Naive thymus-derived CD4-positive, alpha-beta T cell (primary cell): Measurements from ENCODE around the gene PTPRN2. TPM values are rescaled to one million over a fixed set of nuclear protein-coding genes. Genes with fewer than 3 reads are reported as not detected.

ENCODE experiments used
- ATAC-seq: fragments of 150-1000 bp; cut with Tn5 transposase; 2 replicates; pipeline ENCODE4 v1.10.0; 2021; ENCODE audit warnings: mild to moderate bottlenecking, moderate library complexity
- CTCF ChIA-PET: fragments of 350-600 bp; sonication (Branson Sonifier 250); formaldehyde crosslinking; loops from one replicate; lab custom pipeline; 2021; ENCODE audit warnings: antibody characterized with exemption; lab: Charles Lee
- POLR2A ChIA-PET: fragments of 350-600 bp; sonication (Branson Sonifier 250); formaldehyde crosslinking; loops from one replicate; lab custom pipeline; 2021; ENCODE audit warnings: antibody characterized with exemption, inconsistent platforms; lab: Charles Lee
- DNase-seq, 9 donors: peaks; one replicate each; pipeline versions ENCODE4 v3.0.0 to v3.0.0-alpha.2; 2020 to 2022; ENCODE audit warnings: mixed read lengths in 1 of 9
- H3K27ac ChIP-seq: one replicate; pipeline ENCODE4 v1.7.0; 2013; ENCODE audit warnings: mild to moderate bottlenecking, low read depth, low read length, moderate library complexity
- H3K27me3 ChIP-seq, 2 donors: one replicate each; pipeline ENCODE4 v1.7.0; 2013; ENCODE audit warnings: low read length in 2 of 2, mild to moderate bottlenecking in 2 of 2, moderate library complexity in 2 of 2; ENCODE audit not compliant: control insufficient read depth in 2 of 2, insufficient read depth in 2 of 2
- H3K36me3 ChIP-seq, 3 experiments: 1 replicate in 2 of 3; 2 replicates in 1 of 3; pipeline ENCODE4 v1.7.0; 2013; ENCODE audit warnings: low read length in 3 of 3, mild to moderate bottlenecking in 3 of 3, moderate library complexity in 1 of 3; ENCODE audit not compliant: insufficient read depth in 3 of 3, control insufficient read depth in 2 of 3
- H3K4me1 ChIP-seq, 2 donors: one replicate each; pipeline ENCODE4 v1.7.0; 2013; ENCODE audit warnings: low read length in 2 of 2, mild to moderate bottlenecking in 2 of 2, moderate library complexity in 1 of 2; ENCODE audit not compliant: control insufficient read depth in 2 of 2, insufficient read depth in 2 of 2
- H3K4me3 ChIP-seq: 2 replicates; pipeline ENCODE4 v1.7.0; 2013; ENCODE audit warnings: mild to moderate bottlenecking, low read length
- H3K9me3 ChIP-seq, 3 experiments: 1 replicate in 2 of 3; 2 replicates in 1 of 3; pipeline ENCODE4 v1.7.0; 2013; ENCODE audit warnings: low read length in 3 of 3; ENCODE audit not compliant: control insufficient read depth in 2 of 3
- H3K27ac Mint-ChIP-seq, 9 donors: one replicate each; pipeline ENCODE4 v1.8.0; 2020 to 2022; ENCODE audit warnings: mixed read lengths in 9 of 9, mild to moderate bottlenecking in 8 of 9, moderate library complexity in 5 of 9, inconsistent platforms in 2 of 9
- H3K27me3 Mint-ChIP-seq, 5 donors: one replicate each; pipeline ENCODE4 v1.8.0; 2021 to 2022; ENCODE audit warnings: mixed read lengths in 5 of 5, mild to moderate bottlenecking in 1 of 5
- H3K36me3 Mint-ChIP-seq, 5 donors: one replicate each; pipeline ENCODE4 v1.8.0; 2020 to 2022; ENCODE audit warnings: mixed read lengths in 5 of 5, mild to moderate bottlenecking in 3 of 5, inconsistent platforms in 1 of 5
- H3K4me1 Mint-ChIP-seq, 7 donors: one replicate each; pipeline ENCODE4 v1.8.0; 2020 to 2022; ENCODE audit warnings: mixed read lengths in 7 of 7, mild to moderate bottlenecking in 3 of 7, inconsistent platforms in 1 of 7
- H3K4me3 Mint-ChIP-seq, 10 donors: one replicate each; pipeline ENCODE4 v1.8.0; 2020 to 2022; ENCODE audit warnings: mild to moderate bottlenecking in 10 of 10, mixed read lengths in 10 of 10, moderate library complexity in 6 of 10, inconsistent platforms in 2 of 10
- H3K9me3 Mint-ChIP-seq, 11 donors: one replicate each; pipeline ENCODE4 v1.8.0; 2020 to 2022; ENCODE audit warnings: mixed read lengths in 11 of 11, mild to moderate bottlenecking in 4 of 11, inconsistent platforms in 1 of 11, moderate library complexity in 1 of 11
- intact Hi-C, 2 donors: fragments of 100-400 bp; cut with micrococcal nuclease; formaldehyde crosslinking; loops; one replicate each; pipeline ENCODE4 v1.15.1; 2023
- polyA plus RNA-seq, 2 donors: library from polyadenylated mRNA; unstranded; fragments of 300-500 nt; fragmentation: Illumina TruSeq; gene quantifications; one replicate each; pipeline ENCODE4 v1.2.3, GENCODE V29; 2021
- total RNA-seq, 6 experiments: library from RNA in 5 of 6; stranded (reverse) in 5 of 6; gene quantifications; 1 replicate in 5 of 6; 2 replicates in 1 of 6; pipeline ENCODE4 v1.2.3 and lab custom pipeline; 2021 to 2026

PTPRN2 gene
- total and polyA plus RNA-seq, 7 experiments from 2014 or later, result 0.58 to 2.3 (median 1.4) TPM

DNA sequence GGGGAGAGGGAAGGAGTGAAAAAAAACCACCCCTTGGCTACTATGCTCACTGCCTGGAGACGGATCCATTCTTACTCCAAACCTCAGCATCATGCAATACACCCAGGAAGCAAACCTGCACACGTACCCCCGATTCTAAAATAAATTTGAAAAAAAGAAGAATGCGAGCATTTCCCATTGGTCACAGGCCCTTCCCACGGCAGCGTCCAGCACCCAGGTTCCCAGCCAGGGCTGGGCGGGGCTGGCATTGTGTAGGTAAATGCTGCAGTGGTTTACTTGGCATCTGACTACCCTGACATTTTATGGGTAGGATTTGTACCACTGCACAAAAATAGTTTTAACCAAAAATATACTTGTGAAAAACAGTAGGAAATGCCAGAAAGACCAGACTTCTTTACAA lies 831.9 kb downstream of the PTPRN2 start:
- Histone ChIP-seq H3K4me1 (no peaks in the 10 kb centered on the region), H3K27me3 (no peaks in the 10 kb centered on the region), H3K36me3 (no peaks in the 10 kb centered on the region), H3K4me3 (no peak overlapping the region), H3K9me3 (no peaks in the 10 kb centered on the region), H3K27ac (no peak overlapping the region)
- ATAC-seq (no peak), DNase-seq (no peak)
- ChIA-PET POLR2A (no interaction called here), CTCF (no interaction called here)
- peaks cover 0 to 7% (median 0%) of the 10 kb centered on the region in 5 donors for H3K27me3 Mint-ChIP-seq
- peaks cover 0 to 8% (median 6%) of the 10 kb centered on the region in 7 donors for H3K4me1 Mint-ChIP-seq
- H3K9me3 Mint-ChIP-seq, result no peaks in the 10 kb centered on the region
- H3K4me3 Mint-ChIP-seq, result no peak overlapping the region
- intact Hi-C loops, result no loop called here
- H3K27ac Mint-ChIP-seq, result no peak overlapping the region
- H3K36me3 Mint-ChIP-seq, result no peaks in the 10 kb centered on the region

GRCh38 chr7:157754416-157754790 lies 833.2 kb downstream of the PTPRN2 start:
- ATAC-seq (no peak), DNase-seq (no peak)
- no peak overlapping the region for H3K4me3 Mint-ChIP-seq
- Histone ChIP-seq H3K4me1 (no peaks in the 10 kb centered on the region), H3K4me3 (no peak overlapping the region), H3K27ac (no peak overlapping the region), H3K36me3 (no peaks in the 10 kb centered on the region), H3K9me3 (no peaks in the 10 kb centered on the region), H3K27me3 (no peaks in the 10 kb centered on the region)
- no peaks in the 10 kb centered on the region for H3K27me3 Mint-ChIP-seq
- no peak overlapping the region for H3K27ac Mint-ChIP-seq
- intact Hi-C loops, result no loop called here
- no peaks in the 10 kb centered on the region for H3K4me1 Mint-ChIP-seq
- POLR2A ChIA-PET, result no interaction called here
- no peaks in the 10 kb centered on the region for H3K9me3 Mint-ChIP-seq
- CTCF ChIA-PET, result no interaction called here
- no peaks in the 10 kb centered on the region for H3K36me3 Mint-ChIP-seq

GRCh38 chr7:157753713-157754415 lies 833.8 kb downstream of the PTPRN2 start:
- Mint-ChIP-seq H3K36me3 (no peaks in the 10 kb centered on the region), H3K27me3 (no peaks in the 10 kb centered on the region), H3K9me3 (no peaks in the 10 kb centered on the region), H3K27ac (no peak overlapping the region), H3K4me1 (no peaks in the 10 kb centered on the region), H3K4me3 (peak overlapping the region in 1 of 10 donors; percentile 53)
- H3K9me3 ChIP-seq, result no peaks in the 10 kb centered on the region
- H3K36me3 ChIP-seq, result no peaks in the 10 kb centered on the region
- no peak for DNase-seq
- no peaks in the 10 kb centered on the region for H3K27me3 ChIP-seq
- ATAC-seq, result no peak
- H3K4me1 ChIP-seq, result no peaks in the 10 kb centered on the region
- H3K27ac ChIP-seq, result no peak overlapping the region
- intact Hi-C loops, result no loop called here
- no peak overlapping the region for H3K4me3 ChIP-seq
- ChIA-PET POLR2A (no interaction called here), CTCF (no interaction called here)

- no peaks in the 10 kb centered on the region for H3K9me3 ChIP-seq
- H3K4me3 Mint-ChIP-seq, result no peak overlapping the region
- no peaks in the 10 kb centered on the region for H3K4me1 ChIP-seq
- no peaks in the 10 kb centered on the region for H3K36me3 Mint-ChIP-seq
- POLR2A ChIA-PET, result no interaction called here
- intact Hi-C loops, result no loop called here
- no peak for ATAC-seq
- no peaks in the 10 kb centered on the region for H3K27me3 ChIP-seq
- no peaks in the 10 kb centered on the region for H3K4me1 Mint-ChIP-seq
- H3K27ac Mint-ChIP-seq, result no peak overlapping the region
- no peaks in the 10 kb centered on the region for H3K27me3 Mint-ChIP-seq
- no peak for DNase-seq
- H3K27ac ChIP-seq, result no peak overlapping the region
- no peak overlapping the region for H3K4me3 ChIP-seq
- CTCF ChIA-PET, result no interaction called here
- no peaks in the 10 kb centered on the region for H3K36me3 ChIP-seq
- no peaks in the 10 kb centered on the region for H3K9me3 Mint-ChIP-seq
These were observed 834.8 kb downstream of the PTPRN2 start for GRCh38 chr7:157752832-157753291.

DNA sequence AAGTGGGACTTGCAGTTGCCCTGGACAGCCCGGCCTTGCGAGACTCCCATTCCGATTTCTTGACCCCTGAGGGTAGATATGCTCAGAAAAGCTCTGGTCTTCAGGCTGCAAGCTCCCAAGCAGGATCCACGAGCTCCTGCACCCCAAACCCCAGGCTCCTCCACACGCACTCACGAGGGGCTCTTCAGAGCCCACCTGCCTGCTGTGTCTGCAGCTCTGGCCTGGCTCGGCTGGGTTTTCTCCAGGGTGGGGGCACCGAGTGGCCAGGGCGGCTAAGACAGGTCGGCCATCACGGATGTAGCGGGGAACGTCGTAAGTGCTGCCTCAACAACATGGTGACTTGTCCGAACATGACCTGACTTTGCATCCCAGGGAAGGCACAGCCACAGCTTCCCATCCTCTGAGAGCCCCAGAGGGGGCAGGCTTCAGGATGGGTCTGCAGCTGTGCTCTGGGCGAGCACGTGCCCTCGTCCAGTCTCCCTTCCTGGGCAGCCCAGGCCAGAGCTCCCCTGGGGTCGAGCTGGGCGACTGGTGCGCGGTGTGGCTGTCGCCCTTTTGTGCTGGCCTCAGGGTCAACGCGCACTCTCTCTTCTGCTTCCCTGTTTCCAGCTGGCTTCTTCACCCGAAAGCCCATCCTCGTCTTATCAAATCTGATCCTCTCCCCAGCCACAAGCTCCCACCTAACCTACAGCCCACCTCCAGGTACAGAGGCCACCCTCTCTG lies 835.5 kb downstream of the PTPRN2 start:
- Histone ChIP-seq H3K4me1 (no peaks in the 10 kb centered on the region), H3K27ac (no peak overlapping the region), H3K4me3 (no peak overlapping the region), H3K27me3 (no peaks in the 10 kb centered on the region), H3K36me3 (no peaks in the 10 kb centered on the region), H3K9me3 (no peaks in the 10 kb centered on the region)
- ATAC-seq (peak; percentile 14), DNase-seq (no peak)
- intact Hi-C loops, result no loop called here
- peak overlapping the region in 1 of 9 donors; percentile 11 for H3K27ac Mint-ChIP-seq
- H3K4me3 Mint-ChIP-seq, result no peak overlapping the region
- CTCF ChIA-PET, result no interaction called here
- H3K9me3 Mint-ChIP-seq, result no peaks in the 10 kb centered on the region
- no peaks in the 10 kb centered on the region for H3K36me3 Mint-ChIP-seq
- no peaks in the 10 kb centered on the region for H3K27me3 Mint-ChIP-seq
- H3K4me1 Mint-ChIP-seq, result no peaks in the 10 kb centered on the region
- POLR2A ChIA-PET, result no interaction called here

GRCh38 chr7:157751406-157751805 lies 836.2 kb downstream of the PTPRN2 start:
- ChIA-PET CTCF (no interaction called here), POLR2A (no interaction called here)
- Mint-ChIP-seq H3K4me1 (no peaks in the 10 kb centered on the region), H3K27ac (peak overlapping the region in 1 of 9 donors; percentile 25), H3K9me3 (no peaks in the 10 kb centered on the region), H3K27me3 (no peaks in the 10 kb centered on the region), H3K36me3 (no peaks in the 10 kb centered on the region), H3K4me3 (no peak overlapping the region)
- no peaks in the 10 kb centered on the region for H3K4me1 ChIP-seq
- DNase-seq, result no peak
- H3K9me3 ChIP-seq, result no peaks in the 10 kb centered on the region
- intact Hi-C loops, result no loop called here
- no peaks in the 10 kb centered on the region for H3K36me3 ChIP-seq
- no peaks in the 10 kb centered on the region for H3K27me3 ChIP-seq
- ATAC-seq, result no peak
- no peak overlapping the region for H3K27ac ChIP-seq
- H3K4me3 ChIP-seq, result no peak overlapping the region

- no peak overlapping the region for H3K27ac Mint-ChIP-seq
- CTCF ChIA-PET, result no interaction called here
- POLR2A ChIA-PET, result interaction anchor here (0.7 kb wide), 1 partner anchor 13 kb away, joined by 4 read pairs; no protein-coding TSS in a partner anchor
- no peak overlapping the region for H3K4me3 ChIP-seq
- no peaks in the 10 kb centered on the region for H3K27me3 Mint-ChIP-seq
- H3K9me3 Mint-ChIP-seq, result no peaks in the 10 kb centered on the region
- ATAC-seq, result no peak
- no peaks in the 10 kb centered on the region for H3K27me3 ChIP-seq
- H3K36me3 ChIP-seq, result no peaks in the 10 kb centered on the region
- H3K4me3 Mint-ChIP-seq, result no peak overlapping the region
- H3K36me3 Mint-ChIP-seq, result no peaks in the 10 kb centered on the region
- no peaks in the 10 kb centered on the region for H3K4me1 ChIP-seq
- no peak for DNase-seq
- no peaks in the 10 kb centered on the region for H3K9me3 ChIP-seq
- no peak overlapping the region for H3K27ac ChIP-seq
- H3K4me1 Mint-ChIP-seq, result no peaks in the 10 kb centered on the region
- intact Hi-C loops, result no loop called here
These were observed 837.3 kb downstream of the PTPRN2 start for GRCh38 chr7:157750291-157750690.
